Dendritic cell treated with granulocyte-macrophage colony-stimulating factor and Interleukin-4, amounts not matched to agents 40 ng/mL and 50 ng/mL, for 4 days (primary cell): ENCODE results near the gene CYP2W1.

Experiments
- H3K27ac Mint-ChIP-seq: one replicate; pipeline ENCODE4 v1.8.0; 2022; ENCODE audit warnings: mild to moderate bottlenecking, mixed read lengths
- H3K27me3 Mint-ChIP-seq: one replicate; pipeline ENCODE4 v1.8.0; 2022; ENCODE audit warnings: mild to moderate bottlenecking, mixed read lengths
- H3K36me3 Mint-ChIP-seq: one replicate; pipeline ENCODE4 v1.8.0; 2022; ENCODE audit warnings: low read depth, mixed read lengths
- H3K4me1 Mint-ChIP-seq: one replicate; pipeline ENCODE4 v1.8.0; 2022; ENCODE audit warnings: low read depth, mixed read lengths
- H3K4me3 Mint-ChIP-seq: one replicate; pipeline ENCODE4 v1.8.0; 2022; ENCODE audit warnings: mild to moderate bottlenecking, moderate library complexity, mixed read lengths
- H3K9me3 Mint-ChIP-seq: one replicate; pipeline ENCODE4 v1.8.0; 2022; ENCODE audit warnings: mixed read lengths
- intact Hi-C: fragments of 100-400 bp; cut with micrococcal nuclease; formaldehyde crosslinking; loops from one replicate; pipeline ENCODE4 v1.15.0; 2022

The CYP2W1 gene

DNA sequence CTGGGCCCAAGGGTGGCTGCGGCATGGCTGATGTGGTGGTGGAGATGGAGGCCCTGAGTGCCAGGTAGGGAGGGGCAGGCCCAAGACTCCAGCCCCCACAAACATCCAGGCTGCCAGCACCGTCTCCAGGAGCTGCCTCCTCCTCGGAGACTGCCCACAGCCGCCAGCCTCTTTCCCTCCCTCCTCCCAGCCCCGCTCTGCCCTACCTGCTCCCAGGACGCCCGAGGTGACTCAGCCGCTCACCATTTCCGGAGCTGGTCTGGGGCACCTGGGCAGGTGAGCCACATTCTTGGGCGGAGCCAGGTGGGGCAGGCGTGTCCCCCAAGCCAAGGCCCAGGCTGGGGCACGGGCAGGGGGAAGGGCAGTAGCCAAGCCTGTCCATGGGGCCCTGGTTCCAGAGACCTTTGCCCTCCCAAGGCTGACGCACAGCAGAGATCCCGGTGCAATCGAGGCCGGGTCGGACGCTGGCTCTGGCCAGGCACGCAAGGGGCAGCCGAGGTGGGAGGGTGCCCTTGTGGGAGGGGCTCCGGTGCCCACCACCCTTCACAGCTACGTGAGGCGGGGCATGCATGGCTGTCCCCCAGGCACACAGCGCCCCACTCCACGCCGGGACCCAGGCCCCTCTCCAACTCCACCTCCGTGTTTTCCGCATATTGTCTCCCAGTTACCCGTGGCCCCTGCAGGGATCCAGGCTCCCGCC lies 37.3 kb upstream of the CYP2W1 start:
- no peak overlapping the region for H3K27ac Mint-ChIP-seq
- no peak overlapping the region for H3K4me3 Mint-ChIP-seq
- H3K9me3 Mint-ChIP-seq, result peaks cover 12% of the 10 kb centered on the region
- H3K4me1 Mint-ChIP-seq, result peaks cover 60% of the 10 kb centered on the region
- H3K36me3 Mint-ChIP-seq, result peaks cover 68% of the 10 kb centered on the region
- H3K27me3 Mint-ChIP-seq, result no peaks in the 10 kb centered on the region
- intact Hi-C loops, result no loop called here

GRCh38 chr7:946256-946996 lies 36.6 kb upstream of the CYP2W1 start:
- Mint-ChIP-seq H3K4me1 (peaks cover 61% of the 10 kb centered on the region), H3K9me3 (peaks cover 11% of the 10 kb centered on the region), H3K4me3 (no peak overlapping the region), H3K36me3 (peaks cover 75% of the 10 kb centered on the region), H3K27ac (no peak overlapping the region), H3K27me3 (no peaks in the 10 kb centered on the region)
- intact Hi-C loops, result no loop called here

- intact Hi-C loops, result no loop called here
- no peaks in the 10 kb centered on the region for H3K9me3 Mint-ChIP-seq
These were observed 35.4 kb upstream of the CYP2W1 start for GRCh38 chr7:947391-948210.

DNA sequence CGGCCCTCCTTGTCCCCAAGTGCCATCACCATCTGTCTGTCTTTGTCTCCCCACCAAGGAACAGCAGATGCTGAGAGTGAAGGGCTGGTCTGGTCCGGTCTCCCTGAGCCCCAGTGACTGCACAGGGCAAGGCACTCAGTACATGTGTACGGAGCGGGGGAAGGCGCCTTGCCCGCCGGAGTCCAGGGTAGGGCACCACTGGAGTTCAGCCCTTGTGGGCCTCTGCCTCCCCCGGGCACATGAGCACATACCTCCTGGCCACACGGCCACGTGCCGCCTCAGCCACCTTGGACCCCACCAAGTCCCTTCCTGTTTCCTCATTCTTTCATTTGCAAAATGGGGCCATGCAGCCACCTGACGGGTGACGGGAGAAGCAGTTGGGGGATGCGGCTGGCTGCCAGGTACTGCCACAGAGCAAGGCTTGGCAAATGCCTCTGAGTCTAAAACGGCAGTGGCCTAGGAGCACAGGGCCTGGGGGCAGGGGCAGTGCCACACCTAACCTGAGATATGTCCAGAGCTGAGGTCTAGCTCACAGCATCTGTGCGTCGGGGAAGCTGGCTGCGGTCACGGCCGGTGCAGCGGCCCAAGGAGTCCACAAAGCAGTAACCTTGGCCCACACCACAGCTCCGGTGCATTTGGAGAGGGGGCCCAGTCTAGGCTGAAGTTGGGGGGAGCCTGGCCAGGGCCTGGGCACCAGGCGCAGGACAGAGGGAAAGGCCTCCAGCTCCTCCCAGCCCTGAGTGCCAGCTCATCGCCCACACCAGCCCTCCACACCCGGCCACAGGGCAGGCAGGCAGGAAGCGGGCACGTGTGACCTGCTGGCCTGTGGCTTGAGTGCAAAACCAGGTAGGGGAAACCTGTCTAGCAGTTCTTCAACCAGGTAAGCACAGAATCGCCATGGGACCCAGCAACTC lies 33.7 kb upstream of the CYP2W1 start:
- intact Hi-C loops, result no loop called here
- H3K27ac Mint-ChIP-seq, result peak overlapping the region; percentile 26
- H3K4me3 Mint-ChIP-seq, result no peak overlapping the region
- H3K4me1 Mint-ChIP-seq, result peaks cover 72% of the 10 kb centered on the region
- no peaks in the 10 kb centered on the region for H3K27me3 Mint-ChIP-seq
- H3K9me3 Mint-ChIP-seq, result no peaks in the 10 kb centered on the region
- peaks cover 69% of the 10 kb centered on the region for H3K36me3 Mint-ChIP-seq

More at GRCh38 chr7:947391-948210, 35.4 kb upstream of the CYP2W1 start:
- Mint-ChIP-seq H3K4me1 (peaks cover 65% of the 10 kb centered on the region), H3K27me3 (no peaks in the 10 kb centered on the region), H3K4me3 (no peak overlapping the region), H3K27ac (no peak overlapping the region), H3K36me3 (peaks cover 69% of the 10 kb centered on the region)

GRCh38 chr7:951881-952547 lies 31.0 kb upstream of the CYP2W1 start:
- H3K36me3 Mint-ChIP-seq, result peaks cover 45% of the 10 kb centered on the region
- H3K4me1 Mint-ChIP-seq, result peaks cover 76% of the 10 kb centered on the region
- no peaks in the 10 kb centered on the region for H3K9me3 Mint-ChIP-seq
- peak overlapping the region; percentile 39 for H3K27ac Mint-ChIP-seq
- peak overlapping the region; percentile 78 for H3K4me3 Mint-ChIP-seq
- peaks cover 5% of the 10 kb centered on the region for H3K27me3 Mint-ChIP-seq
- intact Hi-C loops, result loop anchor here (2.0 kb wide), 1 partner anchor 45 kb away; no protein-coding TSS in a partner anchor

- H3K4me3 Mint-ChIP-seq, result peak overlapping the region; percentile 78
- H3K9me3 Mint-ChIP-seq, result no peaks in the 10 kb centered on the region
- H3K36me3 Mint-ChIP-seq, result peaks cover 37% of the 10 kb centered on the region
- peaks cover 5% of the 10 kb centered on the region for H3K27me3 Mint-ChIP-seq
- peaks cover 77% of the 10 kb centered on the region for H3K4me1 Mint-ChIP-seq
- intact Hi-C loops, result loop anchor here (2.0 kb wide), 1 partner anchor 46 kb away; no protein-coding TSS in a partner anchor
- peak overlapping the region; percentile 78 for H3K27ac Mint-ChIP-seq
These were observed 30.2 kb upstream of the CYP2W1 start for GRCh38 chr7:952548-953441.

DNA sequence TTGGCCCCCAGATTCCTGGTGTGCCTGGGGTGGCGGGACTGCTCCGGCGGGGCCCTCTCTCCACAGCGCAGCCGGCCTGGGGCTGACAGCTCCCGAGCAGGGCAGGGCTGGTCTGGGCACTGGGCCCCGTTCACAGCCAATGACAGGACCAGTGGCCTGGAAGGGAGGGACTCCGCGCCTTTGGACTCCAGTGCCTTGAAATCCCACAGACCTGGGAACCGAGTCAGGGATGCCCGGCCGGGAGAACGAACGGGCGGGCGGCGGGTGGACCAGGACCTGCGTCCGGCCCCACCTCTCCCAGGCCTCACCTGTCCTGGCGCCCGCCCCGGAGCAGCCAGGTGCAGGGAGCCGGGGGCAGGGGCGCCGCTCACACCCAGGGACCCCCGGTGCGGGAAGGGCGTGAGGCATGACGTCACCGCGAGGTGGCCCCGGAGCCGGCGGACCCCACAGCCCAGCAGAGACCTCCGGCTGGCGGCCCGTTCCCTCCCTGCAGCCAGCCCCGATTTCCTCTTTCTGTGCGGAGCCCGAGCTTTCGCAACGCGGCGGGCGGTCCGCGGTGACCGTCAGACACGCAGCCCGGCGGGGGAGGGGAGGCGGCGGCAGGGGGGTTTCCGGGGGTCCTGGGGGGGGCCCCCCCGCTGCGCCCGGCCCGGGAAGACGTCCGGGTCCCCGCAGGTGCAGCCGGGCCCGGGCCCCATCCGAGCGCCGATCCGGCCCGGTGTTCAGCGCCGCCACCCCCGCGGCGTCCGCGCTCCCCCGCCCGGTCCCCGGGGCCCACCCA lies 29.2 kb upstream of the CYP2W1 start:
- peaks cover 28% of the 10 kb centered on the region for H3K36me3 Mint-ChIP-seq
- peaks cover 7% of the 10 kb centered on the region for H3K27me3 Mint-ChIP-seq
- H3K27ac Mint-ChIP-seq, result peak overlapping the region; percentile 78
- intact Hi-C loops, result loop anchor here (1.0 to 2.0 kb wide), 2 partner anchors 25 to 47 kb away; no protein-coding TSS in a partner anchor
- no peaks in the 10 kb centered on the region for H3K9me3 Mint-ChIP-seq
- H3K4me3 Mint-ChIP-seq, result peak overlapping the region; percentile 78
- H3K4me1 Mint-ChIP-seq, result peaks cover 77% of the 10 kb centered on the region

- peaks cover 68% of the 10 kb centered on the region for H3K4me1 Mint-ChIP-seq
- H3K27ac Mint-ChIP-seq, result peak within 1 kb of the TSS; percentile 78
- H3K4me3 Mint-ChIP-seq, result peak within 1 kb of the TSS; percentile 78
- intact Hi-C loops, result loop anchor here (1.0 kb wide), 1 partner anchor 26 kb away; no protein-coding TSS in a partner anchor
- H3K27me3 Mint-ChIP-seq, result peaks cover 15% of the 10 kb centered on the region
- H3K9me3 Mint-ChIP-seq, result no peaks in the 10 kb centered on the region
- H3K36me3 Mint-ChIP-seq, result peaks cover 19% of the 10 kb centered on the region
These were observed 28.4 kb upstream of the CYP2W1 start, which contains the start of gene ADAP1 for GRCh38 chr7:954330-955238. Gene ADAP1 (minus strand): TSS chr7:954680. CDS start chr7:954477, 203 bp downstream.

GRCh38 chr7:956031-956430 lies 26.9 kb upstream of the CYP2W1 start:
- Mint-ChIP-seq H3K27ac (no peak overlapping the region), H3K4me1 (peaks cover 66% of the 10 kb centered on the region)
- intact Hi-C loops, result no loop called here

GRCh38 chr7:957418-958220 lies 25.4 kb upstream of the CYP2W1 start:
- Mint-ChIP-seq H3K4me1 (peaks cover 61% of the 10 kb centered on the region), H3K9me3 (no peaks in the 10 kb centered on the region), H3K4me3 (no peak overlapping the region), H3K27me3 (peaks cover 34% of the 10 kb centered on the region), H3K36me3 (no peaks in the 10 kb centered on the region), H3K27ac (peak overlapping the region; percentile 60)
- intact Hi-C loops, result no loop called here

More at GRCh38 chr7:956031-956430, 26.9 kb upstream of the CYP2W1 start:
- Mint-ChIP-seq H3K27me3 (peaks cover 26% of the 10 kb centered on the region), H3K4me3 (no peak overlapping the region), H3K36me3 (peaks cover 6% of the 10 kb centered on the region), H3K9me3 (no peaks in the 10 kb centered on the region)
